CD4-positive, alpha-beta T cell (primary cell): ENCODE measurements around the gene WDR90. TPM values are rescaled to one million over a fixed set of nuclear protein-coding genes. Genes with fewer than 3 reads are reported as not detected.

ENCODE experiments used
- ATAC-seq: fragments of 200-7000 bp; cut with Tn5 transposase; one replicate; pipeline ENCODE4 v1.10.0; 2022; ENCODE audit warnings: mild to moderate bottlenecking; ENCODE audit not compliant: poor library complexity
- CTCF ChIA-PET: fragments of 350-600 bp; sonication (Branson Sonifier 250); formaldehyde crosslinking; loops from one replicate; lab custom pipeline; 2021; ENCODE audit warnings: antibody characterized with exemption, inconsistent platforms; lab: Charles Lee
- POLR2A ChIA-PET: fragments of 350-600 bp; sonication (Branson Sonifier 250); formaldehyde crosslinking; loops from one replicate; lab custom pipeline; 2021; ENCODE audit warnings: antibody characterized with exemption, inconsistent platforms; lab: Charles Lee
- DNase-seq, 14 experiments: peaks; one replicate each; pipeline ENCODE4 v3.0.0-alpha.2; 2013 to 2020; ENCODE audit warnings: mixed read lengths in 2 of 14
- H3K27ac ChIP-seq, 2 donors: one replicate each; pipeline versions ENCODE4 v1.5.1 to v1.7.0; 2013; ENCODE audit warnings: low read length in 2 of 2, low read depth in 1 of 2, mild to moderate bottlenecking in 1 of 2
- H3K27me3 ChIP-seq, 2 experiments: 1 replicate in 1 of 2; 2 replicates in 1 of 2; pipeline versions ENCODE4 v1.6.1 to v1.7.0; 2013; ENCODE audit warnings: low read length in 2 of 2, control low read depth in 1 of 2, mild to moderate bottlenecking in 1 of 2, moderate library complexity in 1 of 2; ENCODE audit not compliant: insufficient read depth in 2 of 2, control insufficient read depth in 1 of 2
- H3K36me3 ChIP-seq: one replicate; pipeline ENCODE4 v1.6.1; 2013; ENCODE audit warnings: low read length, control low read depth; ENCODE audit not compliant: insufficient read depth
- H3K4me1 ChIP-seq: one replicate; pipeline ENCODE4 v1.6.1; 2013; ENCODE audit warnings: low read length, control low read depth; ENCODE audit not compliant: insufficient read depth
- H3K4me3 ChIP-seq: one replicate; pipeline ENCODE4 v1.5.1; 2013; ENCODE audit warnings: mild to moderate bottlenecking, low read length, moderate library complexity
- H3K9me3 ChIP-seq, 2 experiments: 1 replicate in 1 of 2; 2 replicates in 1 of 2; pipeline versions ENCODE4 v1.6.1 to v1.7.0; 2013; ENCODE audit warnings: low read length in 2 of 2, mild to moderate bottlenecking in 2 of 2, control low read depth in 1 of 2, moderate library complexity in 1 of 2; ENCODE audit not compliant: control insufficient read depth in 1 of 2, insufficient read depth in 1 of 2
- H3K27ac Mint-ChIP-seq: one replicate; pipeline ENCODE4 v1.8.0; 2020; ENCODE audit warnings: mixed read lengths
- H3K27me3 Mint-ChIP-seq: one replicate; pipeline ENCODE4 v1.8.0; 2021; ENCODE audit warnings: mixed read lengths
- H3K36me3 Mint-ChIP-seq: one replicate; pipeline ENCODE4 v1.8.0; 2021; ENCODE audit warnings: low read depth, mixed read lengths
- H3K4me1 Mint-ChIP-seq: one replicate; pipeline ENCODE4 v1.8.0; 2021; ENCODE audit warnings: low read depth, mixed read lengths
- H3K4me3 Mint-ChIP-seq: one replicate; pipeline ENCODE4 v1.8.0; 2020; ENCODE audit warnings: mild to moderate bottlenecking, mixed read lengths
- H3K9me3 Mint-ChIP-seq: one replicate; pipeline ENCODE4 v1.8.0; 2020; ENCODE audit warnings: mixed read lengths
- intact Hi-C, 2 experiments: fragments of 100-400 bp; cut with DNase I in 1 of 2; cut with micrococcal nuclease in 1 of 2; formaldehyde crosslinking; loops; one replicate each; pipeline versions ENCODE4 v1.15.1 to v1.9.0; 2023 to 2025; cut with DNase I, micrococcal nuclease
- total RNA-seq, 174 experiments: library from RNA in 2 of 174; stranded (reverse) in 2 of 174; gene quantifications; one replicate each; pipeline ENCODE4 v1.2.3 and lab custom pipeline; 2021 to 2026
- TF ChIP-seq, protein P1 (sequence below): fragments of 200-600 bp; IDR thresholded peaks from one replicate; pipeline ENCODE4 v1.8.0; 2022; ENCODE audit warnings: antibody characterized with exemption, mild to moderate bottlenecking

WDR90 gene
- total RNA-seq, 2 experiments from 2014 or later: 8.1 to 10.3 TPM

DNA sequence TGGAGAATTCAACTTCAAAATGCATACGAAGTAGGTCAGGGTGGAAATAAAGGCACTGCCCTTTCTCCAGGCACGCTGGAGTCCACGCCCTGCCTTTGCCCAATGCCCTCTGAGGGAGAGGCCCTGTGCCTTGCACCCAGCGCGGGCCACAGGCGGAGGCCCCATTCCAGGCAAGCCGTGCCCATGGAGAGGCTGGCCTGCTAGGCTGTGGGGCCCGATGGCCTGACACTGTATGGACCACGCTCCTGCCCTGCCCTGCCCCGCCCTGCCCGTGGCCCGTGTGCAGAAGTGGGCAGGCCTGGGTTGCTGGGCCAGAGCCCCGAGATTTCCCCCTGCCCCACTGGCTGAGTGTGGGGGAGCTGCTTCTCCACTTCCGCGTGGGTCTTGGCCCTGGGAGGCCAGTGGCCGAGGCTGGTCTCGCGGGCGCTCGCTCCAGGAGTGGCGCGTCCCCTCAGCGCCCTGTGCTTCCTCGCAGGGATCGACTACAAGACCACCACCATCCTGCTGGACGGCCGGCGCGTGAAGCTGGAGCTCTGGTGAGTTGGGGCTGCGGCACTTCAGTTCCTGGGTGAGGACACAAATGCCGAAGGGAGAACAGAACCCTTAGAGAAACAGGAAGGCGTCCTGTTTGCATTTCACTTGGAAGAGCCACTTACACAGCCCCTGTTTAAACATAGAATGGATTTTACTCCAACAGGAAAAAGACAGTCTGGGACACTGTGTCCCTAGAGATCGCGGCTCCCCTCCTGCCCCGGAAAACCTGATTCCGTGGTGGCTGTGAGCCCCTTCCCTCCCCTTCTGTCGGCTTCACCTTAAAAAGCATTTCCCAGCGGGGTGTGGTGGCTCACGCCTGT, 32.2 kb upstream of the WDR90 start:
- no peaks in the 10 kb centered on the region for H3K27me3 Mint-ChIP-seq
- Histone ChIP-seq H3K27ac (no peak overlapping the region), H3K4me3 (no peak overlapping the region), H3K36me3 (peaks cover 3% of the 10 kb centered on the region), H3K4me1 (no peaks in the 10 kb centered on the region), H3K9me3 (no peaks in the 10 kb centered on the region), H3K27me3 (no peaks in the 10 kb centered on the region)
- H3K27ac Mint-ChIP-seq: no peak overlapping the region
- no peak overlapping the region for H3K4me3 Mint-ChIP-seq
- ATAC-seq (no peak), DNase-seq (no peak)
- no peaks in the 10 kb centered on the region for H3K4me1 Mint-ChIP-seq
- H3K9me3 Mint-ChIP-seq: no peaks in the 10 kb centered on the region
- ChIA-PET CTCF (no interaction called here), POLR2A (no interaction called here)
- TF ChIP-seq, protein P1, sequence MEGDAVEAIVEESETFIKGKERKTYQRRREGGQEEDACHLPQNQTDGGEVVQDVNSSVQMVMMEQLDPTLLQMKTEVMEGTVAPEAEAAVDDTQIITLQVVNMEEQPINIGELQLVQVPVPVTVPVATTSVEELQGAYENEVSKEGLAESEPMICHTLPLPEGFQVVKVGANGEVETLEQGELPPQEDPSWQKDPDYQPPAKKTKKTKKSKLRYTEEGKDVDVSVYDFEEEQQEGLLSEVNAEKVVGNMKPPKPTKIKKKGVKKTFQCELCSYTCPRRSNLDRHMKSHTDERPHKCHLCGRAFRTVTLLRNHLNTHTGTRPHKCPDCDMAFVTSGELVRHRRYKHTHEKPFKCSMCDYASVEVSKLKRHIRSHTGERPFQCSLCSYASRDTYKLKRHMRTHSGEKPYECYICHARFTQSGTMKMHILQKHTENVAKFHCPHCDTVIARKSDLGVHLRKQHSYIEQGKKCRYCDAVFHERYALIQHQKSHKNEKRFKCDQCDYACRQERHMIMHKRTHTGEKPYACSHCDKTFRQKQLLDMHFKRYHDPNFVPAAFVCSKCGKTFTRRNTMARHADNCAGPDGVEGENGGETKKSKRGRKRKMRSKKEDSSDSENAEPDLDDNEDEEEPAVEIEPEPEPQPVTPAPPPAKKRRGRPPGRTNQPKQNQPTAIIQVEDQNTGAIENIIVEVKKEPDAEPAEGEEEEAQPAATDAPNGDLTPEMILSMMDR: no peak
- intact Hi-C loops: no loop called here
- no peaks in the 10 kb centered on the region for H3K36me3 Mint-ChIP-seq

DNA sequence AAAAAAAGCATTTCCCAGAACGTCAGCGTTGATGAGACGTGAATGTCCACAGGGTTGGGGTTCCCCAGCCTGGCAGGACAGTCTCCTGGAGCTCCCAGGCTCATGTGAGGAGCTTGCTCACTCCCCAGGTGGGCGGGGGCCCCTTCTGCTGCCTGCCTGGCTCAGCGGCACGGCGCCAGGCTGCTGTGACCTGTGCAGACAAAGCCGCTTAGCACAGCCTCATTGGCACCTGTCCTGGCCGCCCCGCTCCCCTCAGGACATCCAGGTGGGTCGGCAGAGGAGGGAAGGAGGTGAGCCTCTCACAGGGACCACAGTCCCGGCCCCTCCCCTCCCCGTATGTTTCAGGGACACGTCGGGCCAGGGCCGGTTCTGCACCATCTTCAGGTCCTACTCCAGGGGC, 31.3 kb upstream of the WDR90 start:
- Mint-ChIP-seq H3K36me3 (no peaks in the 10 kb centered on the region), H3K4me1 (no peaks in the 10 kb centered on the region), H3K27me3 (no peaks in the 10 kb centered on the region), H3K4me3 (no peak overlapping the region), H3K27ac (no peak overlapping the region), H3K9me3 (no peaks in the 10 kb centered on the region)
- Histone ChIP-seq H3K27me3 (no peaks in the 10 kb centered on the region), H3K27ac (no peak overlapping the region), H3K9me3 (no peaks in the 10 kb centered on the region), H3K36me3 (peaks cover 3% of the 10 kb centered on the region), H3K4me1 (no peaks in the 10 kb centered on the region), H3K4me3 (no peak overlapping the region)
- no peak for DNase-seq
- ChIA-PET CTCF (no interaction called here), POLR2A (no interaction called here)
- TF ChIP-seq, protein P1: no peak
- ATAC-seq: no peak
- intact Hi-C loops: no loop called here

DNA sequence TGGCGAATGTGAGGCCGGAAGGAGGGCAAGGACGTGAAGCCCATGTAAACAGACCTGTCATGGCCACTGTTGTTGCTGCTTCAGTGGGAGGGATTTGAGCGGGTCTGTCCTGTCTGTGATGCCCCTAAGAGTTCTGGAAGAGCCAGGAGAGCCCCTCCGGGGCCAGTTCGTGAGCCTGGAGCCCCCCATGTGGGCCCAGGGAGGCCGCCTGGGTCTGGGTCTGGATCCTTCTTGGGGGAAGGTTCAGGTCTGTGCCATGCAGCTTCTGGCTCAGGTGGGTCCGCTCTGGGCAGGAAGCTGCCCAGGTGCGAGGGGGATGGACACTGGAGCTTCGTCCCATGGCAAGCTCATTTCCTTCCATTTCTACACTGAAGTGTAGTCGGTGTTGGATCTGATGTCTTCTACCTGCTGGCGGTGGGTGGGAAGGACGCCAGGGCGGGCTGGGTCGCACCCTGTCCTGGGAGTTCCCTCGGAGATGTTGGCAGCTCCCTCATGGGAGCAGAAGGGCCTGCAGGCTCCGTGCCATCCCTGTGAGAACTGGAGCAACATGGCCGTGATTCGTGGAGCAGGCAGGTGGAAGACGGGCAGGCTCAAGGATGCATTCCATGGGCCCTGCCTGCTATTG, 29.6 kb upstream of the WDR90 start:
- Mint-ChIP-seq H3K9me3 (no peaks in the 10 kb centered on the region), H3K27ac (no peak overlapping the region), H3K36me3 (no peaks in the 10 kb centered on the region), H3K4me1 (no peaks in the 10 kb centered on the region), H3K4me3 (no peak overlapping the region), H3K27me3 (no peaks in the 10 kb centered on the region)
- Histone ChIP-seq H3K4me3 (no peak overlapping the region), H3K9me3 (no peaks in the 10 kb centered on the region), H3K27ac (no peak overlapping the region), H3K36me3 (peaks cover 3% of the 10 kb centered on the region), H3K27me3 (no peaks in the 10 kb centered on the region), H3K4me1 (no peaks in the 10 kb centered on the region)
- DNase-seq (no peak), ATAC-seq (no peak)
- TF ChIP-seq, protein P1: no peak
- intact Hi-C loops: no loop called here
- POLR2A ChIA-PET: no interaction called here
- CTCF ChIA-PET: no interaction called here
